Measurements from ENCODE around the gene TMEM72.

DNA sequence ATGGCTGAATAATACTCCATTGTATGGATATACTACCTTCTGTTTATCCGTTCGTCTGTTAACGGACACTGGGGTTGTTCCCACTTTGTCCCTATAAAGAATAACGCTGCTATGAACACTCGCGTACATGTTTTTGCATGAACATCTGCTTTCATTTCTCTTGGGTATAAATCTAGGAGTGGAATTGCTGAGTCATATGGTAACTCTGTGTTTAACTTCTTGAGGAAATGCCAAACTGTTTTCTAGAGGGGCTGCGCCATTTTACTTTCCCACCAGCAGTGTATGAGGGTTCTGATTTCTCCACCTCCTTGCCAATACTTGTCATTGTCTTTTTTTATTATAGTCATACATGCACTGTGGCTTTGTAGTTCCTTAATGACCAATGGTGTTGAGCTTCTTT, 27.8 kb downstream of the TMEM72 start:
- TF ChIP-seq KDM5A (IDR thresholded peaks at IDR 0.05) = no peak
- no peak for TF ChIP-seq POLR2A (IDR thresholded peaks at IDR 0.05; ENCODE audit: low read length)
- no peak for TF ChIP-seq HDAC2 (IDR thresholded peaks at IDR 0.05)
- no peak for TF ChIP-seq RAD21 (conservative IDR thresholded peaks at IDR 0.05 in 1 of 2, IDR thresholded peaks at IDR 0.05 in 1 of 2)
- TF ChIP-seq, protein P1, sequence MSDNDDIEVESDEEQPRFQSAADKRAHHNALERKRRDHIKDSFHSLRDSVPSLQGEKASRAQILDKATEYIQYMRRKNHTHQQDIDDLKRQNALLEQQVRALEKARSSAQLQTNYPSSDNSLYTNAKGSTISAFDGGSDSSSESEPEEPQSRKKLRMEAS (IDR thresholded peaks at IDR 0.05) = no peak
- no peak for TF ChIP-seq CHD4 (IDR thresholded peaks at IDR 0.05; ENCODE audit: borderline replicate concordance)
- TF ChIP-seq NPAS2 (CRISPR knock-in tag; IDR thresholded peaks at IDR 0.05; ENCODE audit: borderline replicate concordance) = no peak
- TF ChIP-seq, protein P2, sequence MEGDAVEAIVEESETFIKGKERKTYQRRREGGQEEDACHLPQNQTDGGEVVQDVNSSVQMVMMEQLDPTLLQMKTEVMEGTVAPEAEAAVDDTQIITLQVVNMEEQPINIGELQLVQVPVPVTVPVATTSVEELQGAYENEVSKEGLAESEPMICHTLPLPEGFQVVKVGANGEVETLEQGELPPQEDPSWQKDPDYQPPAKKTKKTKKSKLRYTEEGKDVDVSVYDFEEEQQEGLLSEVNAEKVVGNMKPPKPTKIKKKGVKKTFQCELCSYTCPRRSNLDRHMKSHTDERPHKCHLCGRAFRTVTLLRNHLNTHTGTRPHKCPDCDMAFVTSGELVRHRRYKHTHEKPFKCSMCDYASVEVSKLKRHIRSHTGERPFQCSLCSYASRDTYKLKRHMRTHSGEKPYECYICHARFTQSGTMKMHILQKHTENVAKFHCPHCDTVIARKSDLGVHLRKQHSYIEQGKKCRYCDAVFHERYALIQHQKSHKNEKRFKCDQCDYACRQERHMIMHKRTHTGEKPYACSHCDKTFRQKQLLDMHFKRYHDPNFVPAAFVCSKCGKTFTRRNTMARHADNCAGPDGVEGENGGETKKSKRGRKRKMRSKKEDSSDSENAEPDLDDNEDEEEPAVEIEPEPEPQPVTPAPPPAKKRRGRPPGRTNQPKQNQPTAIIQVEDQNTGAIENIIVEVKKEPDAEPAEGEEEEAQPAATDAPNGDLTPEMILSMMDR (IDR thresholded peaks at IDR 0.05) = no peak
- TF ChIP-seq, protein P3, sequence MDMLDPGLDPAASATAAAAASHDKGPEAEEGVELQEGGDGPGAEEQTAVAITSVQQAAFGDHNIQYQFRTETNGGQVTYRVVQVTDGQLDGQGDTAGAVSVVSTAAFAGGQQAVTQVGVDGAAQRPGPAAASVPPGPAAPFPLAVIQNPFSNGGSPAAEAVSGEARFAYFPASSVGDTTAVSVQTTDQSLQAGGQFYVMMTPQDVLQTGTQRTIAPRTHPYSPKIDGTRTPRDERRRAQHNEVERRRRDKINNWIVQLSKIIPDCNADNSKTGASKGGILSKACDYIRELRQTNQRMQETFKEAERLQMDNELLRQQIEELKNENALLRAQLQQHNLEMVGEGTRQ (IDR thresholded peaks at IDR 0.05) = no peak
- TF ChIP-seq, protein P4, sequence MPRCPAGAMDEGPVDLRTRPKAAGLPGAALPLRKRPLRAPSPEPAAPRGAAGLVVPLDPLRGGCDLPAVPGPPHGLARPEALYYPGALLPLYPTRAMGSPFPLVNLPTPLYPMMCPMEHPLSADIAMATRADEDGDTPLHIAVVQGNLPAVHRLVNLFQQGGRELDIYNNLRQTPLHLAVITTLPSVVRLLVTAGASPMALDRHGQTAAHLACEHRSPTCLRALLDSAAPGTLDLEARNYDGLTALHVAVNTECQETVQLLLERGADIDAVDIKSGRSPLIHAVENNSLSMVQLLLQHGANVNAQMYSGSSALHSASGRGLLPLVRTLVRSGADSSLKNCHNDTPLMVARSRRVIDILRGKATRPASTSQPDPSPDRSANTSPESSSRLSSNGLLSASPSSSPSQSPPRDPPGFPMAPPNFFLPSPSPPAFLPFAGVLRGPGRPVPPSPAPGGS (IDR thresholded peaks at IDR 0.05) = no peak
- TF ChIP-seq EP300 (IDR thresholded peaks at IDR 0.05) = no peak
- TF ChIP-seq, protein P5, sequence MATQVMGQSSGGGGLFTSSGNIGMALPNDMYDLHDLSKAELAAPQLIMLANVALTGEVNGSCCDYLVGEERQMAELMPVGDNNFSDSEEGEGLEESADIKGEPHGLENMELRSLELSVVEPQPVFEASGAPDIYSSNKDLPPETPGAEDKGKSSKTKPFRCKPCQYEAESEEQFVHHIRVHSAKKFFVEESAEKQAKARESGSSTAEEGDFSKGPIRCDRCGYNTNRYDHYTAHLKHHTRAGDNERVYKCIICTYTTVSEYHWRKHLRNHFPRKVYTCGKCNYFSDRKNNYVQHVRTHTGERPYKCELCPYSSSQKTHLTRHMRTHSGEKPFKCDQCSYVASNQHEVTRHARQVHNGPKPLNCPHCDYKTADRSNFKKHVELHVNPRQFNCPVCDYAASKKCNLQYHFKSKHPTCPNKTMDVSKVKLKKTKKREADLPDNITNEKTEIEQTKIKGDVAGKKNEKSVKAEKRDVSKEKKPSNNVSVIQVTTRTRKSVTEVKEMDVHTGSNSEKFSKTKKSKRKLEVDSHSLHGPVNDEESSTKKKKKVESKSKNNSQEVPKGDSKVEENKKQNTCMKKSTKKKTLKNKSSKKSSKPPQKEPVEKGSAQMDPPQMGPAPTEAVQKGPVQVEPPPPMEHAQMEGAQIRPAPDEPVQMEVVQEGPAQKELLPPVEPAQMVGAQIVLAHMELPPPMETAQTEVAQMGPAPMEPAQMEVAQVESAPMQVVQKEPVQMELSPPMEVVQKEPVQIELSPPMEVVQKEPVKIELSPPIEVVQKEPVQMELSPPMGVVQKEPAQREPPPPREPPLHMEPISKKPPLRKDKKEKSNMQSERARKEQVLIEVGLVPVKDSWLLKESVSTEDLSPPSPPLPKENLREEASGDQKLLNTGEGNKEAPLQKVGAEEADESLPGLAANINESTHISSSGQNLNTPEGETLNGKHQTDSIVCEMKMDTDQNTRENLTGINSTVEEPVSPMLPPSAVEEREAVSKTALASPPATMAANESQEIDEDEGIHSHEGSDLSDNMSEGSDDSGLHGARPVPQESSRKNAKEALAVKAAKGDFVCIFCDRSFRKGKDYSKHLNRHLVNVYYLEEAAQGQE (IDR thresholded peaks at IDR 0.05) = no peak
- no peak for TF ChIP-seq SREBF2 (IDR thresholded peaks at IDR 0.05)
